Activated CD4-positive, alpha-beta memory T cell treated with anti-CD3 and anti-CD28 coated beads, Interleukin-2, amount 10 ng/mL, durations not matched to agents 7 days and 5 days (primary cell): ENCODE results near the gene ZNRD2. TPM values are rescaled to one million over a fixed set of nuclear protein-coding genes. Genes with fewer than 3 reads are reported as not detected.
A peak's percentile ranks its signal among the peaks of the same experiment; 100 is the strongest.
"Not testable (repeated sequence)": the region's sequence is repeated elsewhere in the genome, so short reads cannot be mapped to it uniquely, and the experiment has no call there.

Source experiments
- CTCF ChIA-PET: fragments of 350-600 bp; sonication (Branson Sonifier 250); formaldehyde crosslinking; loops from one replicate; lab custom pipeline; 2021; ENCODE audit warnings: antibody characterized with exemption, inconsistent platforms; lab: Charles Lee
- POLR2A ChIA-PET: fragments of 350-600 bp; sonication (Branson Sonifier 250); formaldehyde crosslinking; loops from one replicate; lab custom pipeline; 2021; ENCODE audit warnings: antibody characterized with exemption; lab: Charles Lee
- DNase-seq: peaks from one replicate; pipeline ENCODE4 v3.0.0-alpha.2; 2020
- H3K27ac Mint-ChIP-seq: one replicate; pipeline ENCODE4 v1.8.0; 2021; ENCODE audit warnings: mild to moderate bottlenecking, mixed read lengths
- H3K27me3 Mint-ChIP-seq: one replicate; pipeline ENCODE4 v1.8.0; 2021; ENCODE audit warnings: mixed read lengths
- H3K36me3 Mint-ChIP-seq: one replicate; pipeline ENCODE4 v1.8.0; 2021; ENCODE audit warnings: low read depth, mixed read lengths
- H3K4me1 Mint-ChIP-seq: one replicate; pipeline ENCODE4 v1.8.0; 2021; ENCODE audit warnings: mixed read lengths
- H3K4me3 Mint-ChIP-seq: one replicate; pipeline ENCODE4 v1.8.0; 2021; ENCODE audit warnings: mild to moderate bottlenecking, mixed read lengths
- H3K9me3 Mint-ChIP-seq: one replicate; pipeline ENCODE4 v1.8.0; 2021; ENCODE audit warnings: mixed read lengths
- total RNA-seq, 2 experiments: library from RNA; stranded (reverse); gene quantifications; one replicate each; pipeline ENCODE4 v1.2.3, GENCODE V29; 2021

ZNRD2 gene
- total RNA-seq, 2 experiments from 2014 or later: 25.3 to 27.8 TPM

GRCh38 chr11:65559535-65559934 lies 10.7 kb upstream of the ZNRD2 start:
- no peaks in the 10 kb centered on the region for H3K27me3 Mint-ChIP-seq
- no peak for DNase-seq
- POLR2A ChIA-PET: interaction anchor here (0.8 to 4.1 kb wide), 7 partner anchors 12 to 61 kb away, joined by 3 to 31 read pairs (median 4); partner anchors contain the start of genes EHBP1L1, FAM89B, SCYL1 and ZNRD2
- H3K9me3 Mint-ChIP-seq: no peaks in the 10 kb centered on the region
- no peaks in the 10 kb centered on the region for H3K36me3 Mint-ChIP-seq
- peak overlapping the region; percentile 38 for H3K4me3 Mint-ChIP-seq
- CTCF ChIA-PET: interaction anchor here (0.7 to 1.5 kb wide), 5 partner anchors 8 to 47 kb away, joined by 3 read pairs; partner anchors contain the start of gene ZNRD2
- H3K4me1 Mint-ChIP-seq: peaks cover 53% of the 10 kb centered on the region
- peak overlapping the region; percentile 14 for H3K27ac Mint-ChIP-seq

- Mint-ChIP-seq H3K27ac (no peak overlapping the region), H3K27me3 (no peaks in the 10 kb centered on the region), H3K9me3 (no peaks in the 10 kb centered on the region), H3K36me3 (no peaks in the 10 kb centered on the region), H3K4me1 (peaks cover 53% of the 10 kb centered on the region), H3K4me3 (no peak overlapping the region)
- ChIA-PET CTCF (interaction anchor here (0.8 to 1.5 kb wide), 4 partner anchors 9 to 28 kb away, joined by 3 to 4 read pairs (median 3); partner anchors contain the start of gene ZNRD2), POLR2A (interaction anchor here (0.6 to 4.1 kb wide), 7 partner anchors 12 to 236 kb away, joined by 3 to 31 read pairs (median 4); partner anchors contain the start of genes EHBP1L1, FAM89B, SCYL1 and ZNRD2)
- DNase-seq: no peak
Observed at GRCh38 chr11:65559951-65560537, 10.2 kb upstream of the ZNRD2 start.

GRCh38 chr11:65560555-65561418 lies 9.5 kb upstream of the ZNRD2 start:
- Mint-ChIP-seq H3K4me1 (peaks cover 53% of the 10 kb centered on the region), H3K27ac (no peak overlapping the region), H3K9me3 (no peaks in the 10 kb centered on the region), H3K36me3 (no peaks in the 10 kb centered on the region), H3K4me3 (no peak overlapping the region), H3K27me3 (no peaks in the 10 kb centered on the region)
- POLR2A ChIA-PET: interaction anchor here (0.6 to 4.1 kb wide), 6 partner anchors 11 to 236 kb away, joined by 3 to 31 read pairs (median 6); partner anchors contain the start of genes EHBP1L1, FAM89B, SCYL1 and ZNRD2
- no peak for DNase-seq
- CTCF ChIA-PET: interaction anchor here (0.5 to 2.2 kb wide), 6 partner anchors 9 to 29 kb away, joined by 3 to 6 read pairs (median 4); partner anchors contain the start of gene ZNRD2

- no peaks in the 10 kb centered on the region for H3K9me3 Mint-ChIP-seq
- ChIA-PET CTCF (interaction anchor here (1.1 to 2.2 kb wide), 4 partner anchors 10 to 21 kb away, joined by 4 to 6 read pairs (median 4); no protein-coding TSS in a partner anchor), POLR2A (interaction anchor here (0.7 to 4.1 kb wide), 5 partner anchors 9 to 102 kb away, joined by 3 to 31 read pairs (median 5); partner anchors contain the start of genes EHBP1L1, FAM89B and ZNRD2)
- no peak overlapping the region for H3K27ac Mint-ChIP-seq
- H3K4me1 Mint-ChIP-seq: peaks cover 54% of the 10 kb centered on the region
- DNase-seq: no peak
- H3K27me3 Mint-ChIP-seq: no peaks in the 10 kb centered on the region
- no peaks in the 10 kb centered on the region for H3K36me3 Mint-ChIP-seq
- H3K4me3 Mint-ChIP-seq: no peak overlapping the region
Observed at GRCh38 chr11:65562020-65562419, 8.3 kb upstream of the ZNRD2 start.

GRCh38 chr11:65562788-65563187 lies 7.5 kb upstream of the ZNRD2 start:
- H3K4me1 Mint-ChIP-seq: peaks cover 50% of the 10 kb centered on the region
- POLR2A ChIA-PET: interaction anchor here (1.8 to 2.9 kb wide), 2 partner anchors 9 to 14 kb away, joined by 5 to 10 read pairs; partner anchors contain the start of gene EHBP1L1
- H3K36me3 Mint-ChIP-seq: no peaks in the 10 kb centered on the region
- H3K4me3 Mint-ChIP-seq: no peak overlapping the region
- no peak overlapping the region for H3K27ac Mint-ChIP-seq
- no peak for DNase-seq
- H3K27me3 Mint-ChIP-seq: no peaks in the 10 kb centered on the region
- H3K9me3 Mint-ChIP-seq: no peaks in the 10 kb centered on the region
- CTCF ChIA-PET: interaction anchor here (1.1 to 2.2 kb wide), 2 partner anchors 11 to 16 kb away, joined by 4 to 5 read pairs; no protein-coding TSS in a partner anchor

- no peak overlapping the region for H3K4me3 Mint-ChIP-seq
- H3K27me3 Mint-ChIP-seq: no peaks in the 10 kb centered on the region
- peaks cover 5% of the 10 kb centered on the region for H3K36me3 Mint-ChIP-seq
- peaks cover 55% of the 10 kb centered on the region for H3K4me1 Mint-ChIP-seq
- no peaks in the 10 kb centered on the region for H3K9me3 Mint-ChIP-seq
- peak overlapping the region; percentile 24 for H3K27ac Mint-ChIP-seq
- ChIA-PET CTCF (interaction anchor here (3.2 kb wide), 1 partner anchor 11 kb away, joined by 25 read pairs; no protein-coding TSS in a partner anchor), POLR2A (interaction anchor here (1.2 kb wide), 1 partner anchor 63 kb away, joined by 3 read pairs; no protein-coding TSS in a partner anchor)
- DNase-seq: no peak
Observed at GRCh38 chr11:65563601-65564000, 6.7 kb upstream of the ZNRD2 start.

GRCh38 chr11:65564879-65565559 lies 5.3 kb upstream of the ZNRD2 start:
- Mint-ChIP-seq H3K27ac (peak overlapping the region; percentile 97), H3K4me1 (peaks cover 58% of the 10 kb centered on the region), H3K4me3 (peak overlapping the region; percentile 47), H3K36me3 (peaks cover 13% of the 10 kb centered on the region)
- DNase-seq, H3K9me3 Mint-ChIP-seq, H3K27me3 Mint-ChIP-seq: not testable (repeated sequence)
- CTCF ChIA-PET: interaction anchor here (0.6 to 3.7 kb wide), 9 partner anchors 8 to 302 kb away, joined by 3 to 33 read pairs (median 5); partner anchors contain the start of gene MUS81
- POLR2A ChIA-PET: interaction anchor here (0.6 to 2.9 kb wide), 17 partner anchors 8 to 145 kb away, joined by 3 to 29 read pairs (median 6); partner anchors contain the start of genes EHBP1L1, MALAT1, NEAT1 and PCNX3

- peak overlapping the region; percentile 97 for H3K27ac Mint-ChIP-seq
- POLR2A ChIA-PET: interaction anchor here (0.6 to 2.9 kb wide), 23 partner anchors 9 to 444 kb away, joined by 3 to 29 read pairs (median 4); partner anchors contain the start of genes EHBP1L1, FAU, MALAT1 and MRPL49
- peak; percentile 53 for DNase-seq
Observed at GRCh38 chr11:65565624-65566453, 4.4 kb upstream of the ZNRD2 start.

DNA sequence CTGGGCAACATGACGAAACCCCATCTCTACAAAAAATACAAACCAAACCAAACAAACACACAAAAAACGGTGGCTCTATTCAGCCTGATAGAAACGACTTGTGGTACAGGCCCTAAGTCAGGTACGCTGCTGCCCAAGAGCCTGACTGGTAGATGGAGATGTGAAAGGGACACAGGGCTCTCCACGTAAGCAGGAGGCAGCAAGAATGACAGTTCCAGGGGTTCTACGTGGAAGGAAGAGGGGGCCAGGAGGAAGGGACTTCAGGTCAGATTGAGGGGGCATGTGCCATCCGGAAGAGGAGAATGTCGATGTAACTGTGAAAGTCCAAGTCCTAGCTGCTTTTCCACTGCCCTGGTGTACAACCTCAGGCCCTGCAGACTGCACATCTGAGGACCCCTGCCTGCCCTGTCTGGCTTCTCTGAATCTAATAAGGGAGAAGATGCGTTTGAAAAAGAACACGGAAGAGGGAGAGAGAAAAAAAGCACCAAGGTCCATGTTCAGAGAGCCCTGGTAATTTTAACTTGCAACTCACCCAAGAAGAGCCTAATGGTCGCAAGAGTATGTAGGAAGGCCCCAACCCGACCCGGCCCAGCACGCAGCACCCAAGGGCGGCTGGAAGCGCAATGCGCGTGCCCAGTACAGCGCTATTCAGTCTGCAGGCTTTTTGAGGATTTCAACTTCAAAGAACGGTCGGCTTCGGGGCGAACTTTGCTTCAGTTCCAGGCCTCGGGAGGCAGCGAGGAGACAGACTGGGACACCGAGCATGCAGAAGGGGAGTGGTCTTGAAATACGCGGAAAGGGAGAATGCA lies 909 bp upstream of the ZNRD2 start:
- Mint-ChIP-seq H3K4me1 (peaks cover 73% of the 10 kb centered on the region), H3K9me3 (no peaks in the 10 kb centered on the region), H3K36me3 (peaks cover 29% of the 10 kb centered on the region), H3K27ac (peak overlapping the region; percentile 99), H3K27me3 (no peaks in the 10 kb centered on the region), H3K4me3 (peak overlapping the region; percentile 100)
- CTCF ChIA-PET: interaction anchor here (0.9 to 5.7 kb wide), 6 partner anchors 9 to 45 kb away, joined by 3 to 88 read pairs (median 26); partner anchors contain the start of genes MAP3K11 and PCNX3
- no peak for DNase-seq
- POLR2A ChIA-PET: interaction anchor here (0.9 to 5.5 kb wide), 17 partner anchors 9 to 290 kb away, joined by 3 to 65 read pairs (median 9); partner anchors contain the start of genes LTBP3, MALAT1, MAP3K11 and PCNX3

More at GRCh38 chr11:65565624-65566453, 4.4 kb upstream of the ZNRD2 start:
- H3K9me3 Mint-ChIP-seq: no peaks in the 10 kb centered on the region
- no peaks in the 10 kb centered on the region for H3K27me3 Mint-ChIP-seq
- peak overlapping the region; percentile 47 for H3K4me3 Mint-ChIP-seq
- CTCF ChIA-PET: interaction anchor here (0.6 to 3.7 kb wide), 8 partner anchors 9 to 148 kb away, joined by 3 to 33 read pairs (median 7); no protein-coding TSS in a partner anchor
- peaks cover 55% of the 10 kb centered on the region for H3K4me1 Mint-ChIP-seq
- peaks cover 17% of the 10 kb centered on the region for H3K36me3 Mint-ChIP-seq

DNA sequence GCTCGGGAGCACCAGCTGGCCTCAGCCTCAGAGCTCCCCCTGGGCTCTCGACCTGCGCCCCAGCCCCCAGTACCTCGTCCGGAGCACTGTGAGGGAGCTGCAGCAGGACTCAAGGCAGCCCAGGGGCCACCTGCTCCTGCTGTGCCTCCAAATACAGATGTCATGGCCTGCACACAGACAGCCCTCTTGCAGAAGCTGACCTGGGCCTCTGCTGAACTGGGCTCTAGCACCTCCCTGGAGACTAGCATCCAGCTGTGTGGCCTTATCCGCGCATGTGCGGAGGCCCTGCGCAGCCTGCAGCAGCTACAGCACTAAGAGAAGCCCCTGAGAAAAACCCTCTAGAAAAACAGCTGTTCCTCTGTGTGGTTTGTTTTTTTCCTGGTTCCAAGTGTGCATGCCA lies 1.1 kb downstream of the ZNRD2 start:
- Mint-ChIP-seq H3K9me3 (no peaks in the 10 kb centered on the region), H3K27ac (peak overlapping the region; percentile 87), H3K4me3 (peak overlapping the region; percentile 100), H3K36me3 (peaks cover 33% of the 10 kb centered on the region), H3K4me1 (peaks cover 62% of the 10 kb centered on the region), H3K27me3 (no peaks in the 10 kb centered on the region)
- CTCF ChIA-PET: interaction anchor here (0.7 to 5.7 kb wide), 13 partner anchors 10 to 288 kb away, joined by 3 to 88 read pairs (median 7); partner anchors contain the start of genes DPF2, MAP3K11, MUS81 and PCNX3
- POLR2A ChIA-PET: interaction anchor here (0.7 to 5.5 kb wide), 18 partner anchors 11 to 454 kb away, joined by 3 to 65 read pairs (median 6); partner anchors contain the start of genes KCNK7, LTBP3, MALAT1 and MAP3K11
- no peak for DNase-seq
